Loucy (cell line): ENCODE results near the gene ZBTB32.

ENCODE experiments used
- EZH2phosphoT487 ChIP-seq: fragments of 200-600 bp; IDR thresholded peaks from 2 replicates; pipeline ENCODE4 v1.6.1; 2018; ENCODE audit warnings: antibody characterized with exemption, mild to moderate bottlenecking, moderate library complexity, borderline replicate concordance
- TF ChIP-seq, protein P1 (sequence below): fragments of 200-600 bp; sonication (generic); conservative IDR thresholded peaks from 2 replicates; pipeline ENCODE4 v1.5.1; 2014; ENCODE audit warnings: mild to moderate bottlenecking, antibody characterized with exemption, low read length

DNA sequence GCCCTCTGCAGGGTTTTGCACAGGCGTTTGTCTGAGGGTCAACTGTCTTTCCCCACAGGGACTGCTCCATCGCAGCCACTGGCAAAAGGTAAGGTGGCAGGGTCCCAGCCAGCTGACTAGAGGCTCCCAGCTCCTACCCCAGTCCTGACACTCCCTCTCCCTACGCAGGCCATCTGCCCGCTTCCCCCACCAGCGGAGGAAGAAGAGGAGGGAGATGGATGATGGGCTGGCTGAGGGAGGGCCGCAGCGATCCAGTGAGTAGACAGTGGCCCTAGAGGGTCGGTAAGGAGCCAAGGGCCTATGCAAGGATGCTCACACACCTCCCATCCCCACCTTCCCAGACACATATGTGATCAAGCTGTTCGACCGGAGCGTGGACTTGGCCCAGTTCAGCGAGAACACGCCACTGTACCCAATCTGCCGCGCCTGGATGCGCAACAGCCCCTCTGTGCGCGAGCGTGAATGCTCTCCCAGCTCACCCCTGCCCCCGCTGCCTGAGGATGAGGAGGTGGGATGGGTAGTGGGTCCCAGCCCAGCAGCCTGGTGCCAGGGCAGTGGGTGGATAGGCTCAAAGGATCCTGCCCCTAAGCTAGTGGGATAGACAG, 48.5 kb downstream of the ZBTB32 start:
- TF ChIP-seq, protein P1, sequence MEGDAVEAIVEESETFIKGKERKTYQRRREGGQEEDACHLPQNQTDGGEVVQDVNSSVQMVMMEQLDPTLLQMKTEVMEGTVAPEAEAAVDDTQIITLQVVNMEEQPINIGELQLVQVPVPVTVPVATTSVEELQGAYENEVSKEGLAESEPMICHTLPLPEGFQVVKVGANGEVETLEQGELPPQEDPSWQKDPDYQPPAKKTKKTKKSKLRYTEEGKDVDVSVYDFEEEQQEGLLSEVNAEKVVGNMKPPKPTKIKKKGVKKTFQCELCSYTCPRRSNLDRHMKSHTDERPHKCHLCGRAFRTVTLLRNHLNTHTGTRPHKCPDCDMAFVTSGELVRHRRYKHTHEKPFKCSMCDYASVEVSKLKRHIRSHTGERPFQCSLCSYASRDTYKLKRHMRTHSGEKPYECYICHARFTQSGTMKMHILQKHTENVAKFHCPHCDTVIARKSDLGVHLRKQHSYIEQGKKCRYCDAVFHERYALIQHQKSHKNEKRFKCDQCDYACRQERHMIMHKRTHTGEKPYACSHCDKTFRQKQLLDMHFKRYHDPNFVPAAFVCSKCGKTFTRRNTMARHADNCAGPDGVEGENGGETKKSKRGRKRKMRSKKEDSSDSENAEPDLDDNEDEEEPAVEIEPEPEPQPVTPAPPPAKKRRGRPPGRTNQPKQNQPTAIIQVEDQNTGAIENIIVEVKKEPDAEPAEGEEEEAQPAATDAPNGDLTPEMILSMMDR: no peak
- TF ChIP-seq EZH2phosphoT487: no peak
